HEK293 (cell line): ENCODE measurements around the gene CTDNEP1.

Experiments
- CTCF ChIA-PET: fragments of 350-600 bp; formaldehyde crosslinking; extraction: SDS; loops from one replicate; lab custom pipeline; 2021; ENCODE audit warnings: antibody characterized with exemption; lab: Yijun Ruan, JAX
- POLR2A ChIA-PET: fragments of 300-600 bp; formaldehyde crosslinking; extraction: SDS; loops from one replicate; lab custom pipeline; 2020; ENCODE audit warnings: antibody characterized with exemption, inconsistent platforms; lab: Yijun Ruan, JAX
- H3K27ac ChIP-seq: fragments of 200-500 bp; sonication (Bioruptor generic); 2 replicates; pipeline ENCODE4 v1.5.1; 2014; ENCODE audit warnings: low read depth, low read length, control low read depth, inconsistent platforms; ENCODE audit errors: extremely low read depth
- H3K36me3 ChIP-seq, 2 experiments: fragments of 200-500 bp in 1 of 2; sonication (Bioruptor generic) in 1 of 2; 1 replicate in 1 of 2; 2 replicates in 1 of 2; pipeline ENCODE4 v1.5.1; 2014 to 2017; ENCODE audit warnings: inconsistent platforms in 2 of 2, low read length in 2 of 2; ENCODE audit not compliant: control insufficient read depth in 2 of 2, insufficient read depth in 1 of 2
- H3K4me1 ChIP-seq: fragments of 200-500 bp; sonication (Bioruptor generic); 2 replicates; pipeline ENCODE4 v1.5.1; 2014; ENCODE audit warnings: mild to moderate bottlenecking, low read length, inconsistent platforms; ENCODE audit not compliant: control insufficient read depth, insufficient read depth
- H3K4me3 ChIP-seq: 2 replicates; pipeline ENCODE4 v1.5.1; 2011; ENCODE audit warnings: low read depth, mild to moderate bottlenecking, control low read depth, low read length, moderate library complexity
- H3K9me3 ChIP-seq: fragments of 200-500 bp; sonication (Bioruptor generic); 2 replicates; pipeline ENCODE4 v1.5.1; 2014; ENCODE audit warnings: low read depth, low read length, inconsistent platforms; ENCODE audit not compliant: control insufficient read depth, insufficient read depth
- KLF17 ChIP-seq: fragments of 450-650 bp; formaldehyde crosslinking; IDR thresholded peaks from 2 replicates; pipeline ENCODE4 v1.5.1; 2016; ENCODE audit warnings: missing biosample characterization, missing genetic modification characterization
- OSR2 ChIP-seq: fragments of 450-650 bp; formaldehyde crosslinking; IDR thresholded peaks from 2 replicates; pipeline ENCODE4 v1.5.1; 2016; ENCODE audit warnings: missing biosample characterization, missing genetic modification characterization
- TSHZ1 ChIP-seq: fragments of 450-650 bp; formaldehyde crosslinking; IDR thresholded peaks from 2 replicates; pipeline ENCODE4 v1.5.1; 2016; ENCODE audit warnings: missing biosample characterization, missing genetic modification characterization, borderline replicate concordance
- ZBTB48 ChIP-seq: fragments of 450-650 bp; formaldehyde crosslinking; IDR thresholded peaks from 2 replicates; pipeline ENCODE4 v1.5.1; 2016; ENCODE audit warnings: missing biosample characterization, missing genetic modification characterization
- ZFP37 ChIP-seq: fragments of 450-650 bp; formaldehyde crosslinking; IDR thresholded peaks from 2 replicates; pipeline ENCODE4 v1.5.1; 2016; ENCODE audit warnings: missing biosample characterization, missing genetic modification characterization
- ZFP41 ChIP-seq: fragments of 450-650 bp; formaldehyde crosslinking; IDR thresholded peaks from 2 replicates; pipeline ENCODE4 v1.5.1; 2016; ENCODE audit warnings: missing biosample characterization, missing genetic modification characterization, borderline replicate concordance
- ZNF140 ChIP-seq: fragments of 450-650 bp; formaldehyde crosslinking; IDR thresholded peaks from 2 replicates; pipeline ENCODE4 v1.5.1; 2016; ENCODE audit warnings: missing biosample characterization, missing genetic modification characterization
- ZNF169 ChIP-seq: fragments of 450-650 bp; formaldehyde crosslinking; IDR thresholded peaks from 2 replicates; pipeline ENCODE4 v1.5.1; 2016; ENCODE audit warnings: missing biosample characterization, missing genetic modification characterization
- ZNF18 ChIP-seq: fragments of 450-650 bp; formaldehyde crosslinking; IDR thresholded peaks from 2 replicates; pipeline ENCODE4 v1.5.1; 2016; ENCODE audit warnings: missing biosample characterization, missing genetic modification characterization
- ZNF292 ChIP-seq: fragments of 450-650 bp; formaldehyde crosslinking; IDR thresholded peaks from 2 replicates; pipeline ENCODE4 v1.5.1; 2016; ENCODE audit warnings: low read depth, missing biosample characterization, missing genetic modification characterization, borderline replicate concordance
- ZNF521 ChIP-seq: fragments of 450-650 bp; formaldehyde crosslinking; IDR thresholded peaks from 2 replicates; pipeline ENCODE4 v1.5.1; 2017; ENCODE audit warnings: missing biosample characterization, mild to moderate bottlenecking, missing genetic modification characterization
- ZNF529 ChIP-seq: fragments of 450-650 bp; formaldehyde crosslinking; IDR thresholded peaks from 2 replicates; pipeline ENCODE4 v1.5.1; 2017; ENCODE audit warnings: missing genetic modification characterization, missing biosample characterization; ENCODE audit not compliant: insufficient replicate concordance
- ZNF530 ChIP-seq: fragments of 450-650 bp; formaldehyde crosslinking; IDR thresholded peaks from 2 replicates; pipeline ENCODE4 v1.5.1; 2016; ENCODE audit warnings: low read depth, missing biosample characterization, missing genetic modification characterization
- ZNF580 ChIP-seq: fragments of 450-650 bp; formaldehyde crosslinking; IDR thresholded peaks from 2 replicates; pipeline ENCODE4 v1.5.1; 2016; ENCODE audit warnings: missing biosample characterization, missing genetic modification characterization
- ZNF585B ChIP-seq: fragments of 450-650 bp; formaldehyde crosslinking; IDR thresholded peaks from 2 replicates; pipeline ENCODE4 v1.5.1; 2016; ENCODE audit warnings: missing biosample characterization, missing genetic modification characterization
- ZNF843 ChIP-seq: fragments of 450-650 bp; formaldehyde crosslinking; IDR thresholded peaks from 2 replicates; pipeline ENCODE4 v1.5.1; 2016; ENCODE audit warnings: missing biosample characterization, missing genetic modification characterization
- ZSCAN4 ChIP-seq: fragments of 450-650 bp; formaldehyde crosslinking; IDR thresholded peaks from 2 replicates; pipeline ENCODE4 v1.5.1; 2017; ENCODE audit warnings: missing biosample characterization, missing genetic modification characterization
- TF ChIP-seq, protein P1 (sequence below): fragments of 450-650 bp; formaldehyde crosslinking; IDR thresholded peaks from 2 replicates; pipeline ENCODE4 v1.5.1; 2016; ENCODE audit warnings: missing biosample characterization, missing genetic modification characterization
- TF ChIP-seq, protein P2 (sequence below): IDR thresholded peaks from 2 replicates; pipeline ENCODE4 v1.6.1; 2011; ENCODE audit warnings: mild to moderate bottlenecking, low read depth, low read length, borderline replicate concordance
- TF ChIP-seq, protein P3 (sequence below): fragments of 450-650 bp; formaldehyde crosslinking; IDR thresholded peaks from 2 replicates; pipeline ENCODE4 v1.5.1; 2017; ENCODE audit warnings: missing biosample characterization, missing genetic modification characterization

Gene CTDNEP1

GRCh38 chr17:7242717-7243452 is 8.6 kb downstream of the CTDNEP1 start (continued):
- TF ChIP-seq ZFP41 = no peak
- TF ChIP-seq, all 188 proteins: peak for 95

DNA sequence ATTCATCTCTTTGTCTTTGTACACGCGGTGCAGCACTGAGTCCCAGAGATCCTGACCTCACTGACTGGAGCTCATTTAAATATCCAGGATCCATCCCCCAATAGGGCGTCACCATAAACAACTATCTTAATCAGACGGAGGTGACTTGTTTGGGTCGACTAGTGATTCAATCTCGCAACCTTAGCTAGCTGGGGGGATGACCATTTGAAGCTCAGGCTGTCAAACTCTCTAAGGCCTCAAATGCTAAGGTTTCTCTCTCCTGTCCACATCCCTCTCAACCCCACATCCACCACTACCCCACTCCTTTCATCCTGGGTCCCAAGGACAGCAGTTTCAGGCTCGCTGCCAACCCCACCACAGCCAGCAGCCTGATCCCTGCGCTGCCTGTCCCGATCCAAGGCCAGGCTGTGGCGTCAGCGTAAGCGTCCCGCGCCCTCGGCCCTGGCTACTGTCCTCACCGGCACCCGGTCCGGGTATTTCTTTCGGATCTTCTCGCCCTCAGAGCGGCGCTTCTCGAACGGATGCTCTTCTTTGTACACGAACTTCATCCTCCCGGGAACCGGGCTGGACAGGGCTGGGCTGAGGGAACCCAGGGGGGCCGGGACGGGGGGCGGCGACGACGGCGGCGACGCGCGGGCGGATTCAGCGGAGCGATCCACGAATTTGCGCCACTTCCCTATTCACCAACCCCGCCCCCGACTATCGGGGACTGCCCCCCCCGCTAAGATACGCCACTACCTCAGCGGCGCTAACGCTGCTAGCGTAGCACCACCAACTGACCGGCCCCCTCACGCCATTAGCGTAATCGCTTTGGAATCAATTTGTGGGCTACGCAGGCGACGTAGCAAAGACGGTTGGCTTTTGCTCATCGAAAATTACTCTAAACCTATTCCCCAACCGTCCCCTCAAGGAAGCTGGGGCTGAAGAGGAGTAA is 9.5 kb downstream of the CTDNEP1 start, which contains the start of gene GABARAP:
TSS of gene GABARAP (minus strand) at position 667 of the 934 bp plus-strand sequence. CDS start at position 548, 119 bp downstream.
- H3K9me3 ChIP-seq = no peaks in the 10 kb centered on the region
- peak within 1 kb of the TSS; percentile 91 for H3K27ac ChIP-seq
- POLR2A ChIA-PET = interaction anchor here (0.7 to 14.2 kb wide), 17 partner anchors 8 to 445 kb away, joined by 3 to 284 read pairs (median 5); partner anchors contain the start of genes ACADVL, CTDNEP1, DLG4 and DVL2
- H3K4me3 ChIP-seq = peak within 1 kb of the TSS; percentile 82
- peaks cover 21 to 53% of the 10 kb centered on the region in 2 experiments for H3K36me3 ChIP-seq
- CTCF ChIA-PET = interaction anchor here (0.7 to 5.2 kb wide), 10 partner anchors 10 to 521 kb away, joined by 3 to 33 read pairs (median 4); partner anchors contain the start of genes ACADVL and DLG4
- peaks cover 11% of the 10 kb centered on the region for H3K4me1 ChIP-seq
- no peak for TF ChIP-seq OSR2 (tag by site-specific recombination)
- TF ChIP-seq ZNF843 (tag by site-specific recombination) = peak; percentile 54; the same call in 1 of the 2 replicates
- TF ChIP-seq ZNF18 = no peak
- TF ChIP-seq ZNF580 (tag by site-specific recombination) = no peak
- TF ChIP-seq ZNF585B (tag by site-specific recombination) = no peak
- TF ChIP-seq, protein P1, sequence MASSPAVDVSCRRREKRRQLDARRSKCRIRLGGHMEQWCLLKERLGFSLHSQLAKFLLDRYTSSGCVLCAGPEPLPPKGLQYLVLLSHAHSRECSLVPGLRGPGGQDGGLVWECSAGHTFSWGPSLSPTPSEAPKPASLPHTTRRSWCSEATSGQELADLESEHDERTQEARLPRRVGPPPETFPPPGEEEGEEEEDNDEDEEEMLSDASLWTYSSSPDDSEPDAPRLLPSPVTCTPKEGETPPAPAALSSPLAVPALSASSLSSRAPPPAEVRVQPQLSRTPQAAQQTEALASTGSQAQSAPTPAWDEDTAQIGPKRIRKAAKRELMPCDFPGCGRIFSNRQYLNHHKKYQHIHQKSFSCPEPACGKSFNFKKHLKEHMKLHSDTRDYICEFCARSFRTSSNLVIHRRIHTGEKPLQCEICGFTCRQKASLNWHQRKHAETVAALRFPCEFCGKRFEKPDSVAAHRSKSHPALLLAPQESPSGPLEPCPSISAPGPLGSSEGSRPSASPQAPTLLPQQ = 0 out of 2 replicates have a peak, but pooled peaks have one; percentile 49
- no peak for TF ChIP-seq ZNF292 (tag by site-specific recombination)
- no peak for TF ChIP-seq ZNF530 (tag by site-specific recombination)
- no peak for TF ChIP-seq ZNF169 (tag by site-specific recombination)
- no peak for TF ChIP-seq ZNF140 (tag by site-specific recombination)
- TF ChIP-seq ZBTB48 = peak; percentile 92
- 0 out of 2 replicates have a peak, but pooled peaks have one; percentile 22 for TF ChIP-seq TSHZ1 (tag by site-specific recombination)
- TF ChIP-seq ZFP41 = no peak
- TF ChIP-seq ZNF529 = no peak
- TF ChIP-seq ZNF521 (tag by site-specific recombination) = no peak
- peak; percentile 66; the same call in 1 of the 2 replicates for TF ChIP-seq KLF17 (tag by site-specific recombination)
- TF ChIP-seq, protein P2, sequence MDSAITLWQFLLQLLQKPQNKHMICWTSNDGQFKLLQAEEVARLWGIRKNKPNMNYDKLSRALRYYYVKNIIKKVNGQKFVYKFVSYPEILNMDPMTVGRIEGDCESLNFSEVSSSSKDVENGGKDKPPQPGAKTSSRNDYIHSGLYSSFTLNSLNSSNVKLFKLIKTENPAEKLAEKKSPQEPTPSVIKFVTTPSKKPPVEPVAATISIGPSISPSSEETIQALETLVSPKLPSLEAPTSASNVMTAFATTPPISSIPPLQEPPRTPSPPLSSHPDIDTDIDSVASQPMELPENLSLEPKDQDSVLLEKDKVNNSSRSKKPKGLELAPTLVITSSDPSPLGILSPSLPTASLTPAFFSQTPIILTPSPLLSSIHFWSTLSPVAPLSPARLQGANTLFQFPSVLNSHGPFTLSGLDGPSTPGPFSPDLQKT = no peak
- TF ChIP-seq, protein P3, sequence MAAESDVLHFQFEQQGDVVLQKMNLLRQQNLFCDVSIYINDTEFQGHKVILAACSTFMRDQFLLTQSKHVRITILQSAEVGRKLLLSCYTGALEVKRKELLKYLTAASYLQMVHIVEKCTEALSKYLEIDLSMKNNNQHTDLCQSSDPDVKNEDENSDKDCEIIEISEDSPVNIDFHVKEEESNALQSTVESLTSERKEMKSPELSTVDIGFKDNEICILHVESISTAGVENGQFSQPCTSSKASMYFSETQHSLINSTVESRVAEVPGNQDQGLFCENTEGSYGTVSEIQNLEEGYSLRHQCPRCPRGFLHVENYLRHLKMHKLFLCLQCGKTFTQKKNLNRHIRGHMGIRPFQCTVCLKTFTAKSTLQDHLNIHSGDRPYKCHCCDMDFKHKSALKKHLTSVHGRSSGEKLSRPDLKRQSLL (tag by site-specific recombination) = no peak
- TF ChIP-seq ZSCAN4 (tag by site-specific recombination) = no peak
- peak; percentile 84 for TF ChIP-seq ZFP37 (tag by site-specific recombination)
